ENCODE data around the gene ATP1B1.

ATP1B1 gene

DNA sequence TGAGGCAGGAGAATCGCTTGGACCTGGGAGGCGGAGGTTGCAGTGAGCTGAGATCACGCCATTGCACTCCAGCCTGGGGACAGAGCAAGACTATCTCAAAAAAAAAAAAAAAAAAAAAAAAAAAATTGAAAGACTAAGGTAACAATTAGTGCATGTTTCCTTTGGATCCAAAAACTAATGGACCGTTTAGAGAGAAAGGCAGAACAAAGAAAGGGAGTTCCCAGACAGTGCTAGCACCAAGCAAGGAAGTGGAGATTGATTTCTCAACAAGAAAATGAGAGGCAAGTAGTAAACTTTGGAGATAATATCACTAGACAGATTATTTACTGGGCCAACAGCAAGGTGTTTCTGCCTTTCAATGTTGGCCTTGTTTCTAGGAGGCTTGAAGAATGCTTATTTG is 24.2 kb downstream of the ATP1B1 start:
- no peaks in the 10 kb centered on the region for H3K9me2 ChIP-seq (replicated peaks; ENCODE audit: insufficient read depth, low read length)
- H4K20me1 ChIP-seq (ENCODE audit: low read depth, low read length) = no peaks in the 10 kb centered on the region
- no peaks in the 10 kb centered on the region for H3K79me2 ChIP-seq (ENCODE audit: insufficient read depth, low read length)
- no peaks in the 10 kb centered on the region for H3K9me3 ChIP-seq (ENCODE audit: insufficient read depth, low read length)
- no peaks in the 10 kb centered on the region for H3K27me3 ChIP-seq (ENCODE audit: low read length)
- H3K9ac ChIP-seq (ENCODE audit: low read length) = no peak overlapping the region
- H3K4me3 ChIP-seq (ENCODE audit: insufficient read depth, low read length, poor library complexity, severe bottlenecking) = no peak overlapping the region
- H3K4me2 ChIP-seq (ENCODE audit: low read depth, low read length, poor library complexity, severe bottlenecking) = no peak overlapping the region
- H2AFZ ChIP-seq (ENCODE audit: low read depth, low read length, severe bottlenecking) = no peak overlapping the region
- no peaks in the 10 kb centered on the region for H3K36me3 ChIP-seq (ENCODE audit: low read length)
- H3F3A ChIP-seq (ENCODE audit: insufficient read depth) = no peaks in the 10 kb centered on the region
- H3K27ac ChIP-seq (ENCODE audit: low read depth, low read length) = no peak overlapping the region
- TF ChIP-seq CTCF (IDR thresholded peaks at IDR 0.05; ENCODE audit: insufficient read depth, low read length, poor library complexity, severe bottlenecking) (no peak), EZH2phosphoT487 (conservative IDR thresholded peaks at IDR 0.05; ENCODE audit: low read length) (no peak)

GRCh38 chr1:169132512-169133227 is 26.2 kb downstream of the ATP1B1 start:
- Histone ChIP-seq H3K27me3 (ENCODE audit: low read length) (no peaks in the 10 kb centered on the region), H2AFZ (ENCODE audit: low read depth, low read length, severe bottlenecking) (no peak overlapping the region), H3K36me3 (ENCODE audit: low read length) (no peaks in the 10 kb centered on the region), H3F3A (ENCODE audit: insufficient read depth) (no peaks in the 10 kb centered on the region), H3K9me2 (replicated peaks; ENCODE audit: insufficient read depth, low read length) (no peaks in the 10 kb centered on the region), H3K4me2 (ENCODE audit: low read depth, low read length, poor library complexity, severe bottlenecking) (no peak overlapping the region), H3K27ac (ENCODE audit: low read depth, low read length) (no peak overlapping the region), H3K79me2 (ENCODE audit: insufficient read depth, low read length) (no peaks in the 10 kb centered on the region), H3K9ac (ENCODE audit: low read length) (no peak overlapping the region), H3K9me3 (ENCODE audit: insufficient read depth, low read length) (no peaks in the 10 kb centered on the region), H3K4me3 (ENCODE audit: insufficient read depth, low read length, poor library complexity, severe bottlenecking) (no peak overlapping the region), H4K20me1 (ENCODE audit: low read depth, low read length) (no peaks in the 10 kb centered on the region)
- TF ChIP-seq EZH2phosphoT487 (conservative IDR thresholded peaks at IDR 0.05; ENCODE audit: low read length) (no peak), CTCF (IDR thresholded peaks at IDR 0.05; ENCODE audit: insufficient read depth, low read length, poor library complexity, severe bottlenecking) (no peak)

DNA sequence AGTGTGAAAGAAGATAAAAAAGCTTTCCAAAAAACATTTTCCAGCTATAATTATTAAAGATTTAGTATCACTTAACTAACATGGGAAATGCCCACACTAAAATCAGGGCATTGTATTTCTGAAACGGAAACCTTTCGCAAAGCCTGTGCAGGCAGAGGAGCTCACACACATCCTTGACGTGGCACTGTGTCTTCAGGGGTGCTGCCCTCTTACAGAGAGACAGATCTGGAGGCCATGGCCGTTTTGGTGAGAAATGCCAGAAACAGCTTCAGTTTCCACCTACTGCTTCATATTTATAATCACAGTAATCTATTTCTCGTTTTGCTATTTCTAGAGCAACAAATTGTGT is 26.7 kb downstream of the ATP1B1 start:
- H3K4me2 ChIP-seq (ENCODE audit: low read depth, low read length, poor library complexity, severe bottlenecking) = no peak overlapping the region
- H3K4me3 ChIP-seq (ENCODE audit: insufficient read depth, low read length, poor library complexity, severe bottlenecking) = no peak overlapping the region
- no peaks in the 10 kb centered on the region for H3K9me2 ChIP-seq (replicated peaks; ENCODE audit: insufficient read depth, low read length)
- H3K36me3 ChIP-seq (ENCODE audit: low read length) = no peaks in the 10 kb centered on the region
- H3K27me3 ChIP-seq (ENCODE audit: low read length) = no peaks in the 10 kb centered on the region
- H3K79me2 ChIP-seq (ENCODE audit: insufficient read depth, low read length) = no peaks in the 10 kb centered on the region
- H3K9ac ChIP-seq (ENCODE audit: low read length) = no peak overlapping the region
- no peak overlapping the region for H3K27ac ChIP-seq (ENCODE audit: low read depth, low read length)
- H3F3A ChIP-seq (ENCODE audit: insufficient read depth) = no peaks in the 10 kb centered on the region
- no peak overlapping the region for H2AFZ ChIP-seq (ENCODE audit: low read depth, low read length, severe bottlenecking)
- TF ChIP-seq CTCF (IDR thresholded peaks at IDR 0.05; ENCODE audit: insufficient read depth, low read length, poor library complexity, severe bottlenecking) (no peak), EZH2phosphoT487 (conservative IDR thresholded peaks at IDR 0.05; ENCODE audit: low read length) (no peak)
- no peaks in the 10 kb centered on the region for H4K20me1 ChIP-seq (ENCODE audit: low read depth, low read length)
- no peaks in the 10 kb centered on the region for H3K9me3 ChIP-seq (ENCODE audit: insufficient read depth, low read length)

Measured in SU-DHL-6 (cell line).